OCI-LY7 (cell line): ENCODE data around the gene PLEKHG1.

ENCODE experiments used
- EZH2phosphoT487 ChIP-seq: fragments of 200-600 bp; sonication (generic); IDR thresholded peaks from 2 replicates; pipeline ENCODE4 v1.6.1; 2018; ENCODE audit warnings: low read depth, borderline replicate concordance, mild to moderate bottlenecking, mixed run types, antibody characterized with exemption, low read length, moderate library complexity, mixed read lengths
- TF ChIP-seq, protein P1 (sequence below): fragments of 200-600 bp; sonication (generic); conservative IDR thresholded peaks from 2 replicates; pipeline ENCODE4 v1.5.1; 2014; ENCODE audit warnings: mild to moderate bottlenecking, antibody characterized with exemption, low read length, moderate library complexity, mixed read lengths

DNA sequence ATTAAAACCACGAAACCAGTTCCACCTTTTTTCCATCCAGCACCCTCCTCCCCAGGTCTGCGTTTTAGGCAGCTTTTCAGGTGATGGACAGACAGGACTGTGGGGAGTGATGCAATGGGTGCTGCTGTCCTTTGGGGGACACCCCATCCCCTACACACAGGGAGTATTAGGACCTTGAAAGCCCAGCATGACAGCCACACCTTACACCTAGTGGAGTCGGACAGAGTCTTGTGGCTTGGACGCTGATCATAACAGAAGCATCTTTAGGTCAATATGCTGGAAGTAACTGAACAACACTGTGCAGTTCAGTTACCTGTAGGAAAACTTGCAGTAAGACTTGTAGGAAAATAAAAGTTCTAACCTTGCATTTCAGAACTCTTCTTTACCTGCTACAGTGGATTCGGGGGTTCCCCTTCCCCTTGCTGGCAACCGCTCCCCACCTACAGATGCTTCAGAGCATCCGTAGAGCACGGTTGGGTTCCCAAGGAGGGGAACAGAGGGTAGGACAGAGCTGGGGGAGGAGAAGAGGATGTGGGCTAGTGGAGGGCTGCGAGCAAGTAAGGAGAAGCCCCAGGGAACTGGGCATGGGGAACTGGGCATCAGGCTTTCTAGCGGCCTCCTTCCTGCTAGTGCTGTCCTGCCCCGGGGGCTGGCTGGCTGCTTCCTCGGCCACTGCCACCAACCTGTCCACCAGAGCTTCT lies 31.7 kb downstream of the PLEKHG1 start:
- TF ChIP-seq, protein P1, sequence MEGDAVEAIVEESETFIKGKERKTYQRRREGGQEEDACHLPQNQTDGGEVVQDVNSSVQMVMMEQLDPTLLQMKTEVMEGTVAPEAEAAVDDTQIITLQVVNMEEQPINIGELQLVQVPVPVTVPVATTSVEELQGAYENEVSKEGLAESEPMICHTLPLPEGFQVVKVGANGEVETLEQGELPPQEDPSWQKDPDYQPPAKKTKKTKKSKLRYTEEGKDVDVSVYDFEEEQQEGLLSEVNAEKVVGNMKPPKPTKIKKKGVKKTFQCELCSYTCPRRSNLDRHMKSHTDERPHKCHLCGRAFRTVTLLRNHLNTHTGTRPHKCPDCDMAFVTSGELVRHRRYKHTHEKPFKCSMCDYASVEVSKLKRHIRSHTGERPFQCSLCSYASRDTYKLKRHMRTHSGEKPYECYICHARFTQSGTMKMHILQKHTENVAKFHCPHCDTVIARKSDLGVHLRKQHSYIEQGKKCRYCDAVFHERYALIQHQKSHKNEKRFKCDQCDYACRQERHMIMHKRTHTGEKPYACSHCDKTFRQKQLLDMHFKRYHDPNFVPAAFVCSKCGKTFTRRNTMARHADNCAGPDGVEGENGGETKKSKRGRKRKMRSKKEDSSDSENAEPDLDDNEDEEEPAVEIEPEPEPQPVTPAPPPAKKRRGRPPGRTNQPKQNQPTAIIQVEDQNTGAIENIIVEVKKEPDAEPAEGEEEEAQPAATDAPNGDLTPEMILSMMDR, result no peak
- no peak for TF ChIP-seq EZH2phosphoT487
